HEK293 (cell line): Measurements from ENCODE around the gene ARHGAP10.

Experiments
- YY1 ChIP-seq: fragments of 450-650 bp; formaldehyde crosslinking; IDR thresholded peaks from 2 replicates; pipeline ENCODE4 v1.5.1; 2018; ENCODE audit warnings: missing biosample characterization, missing genetic modification characterization
- ZNF561 ChIP-seq: fragments of 450-650 bp; IDR thresholded peaks from 2 replicates; pipeline ENCODE4 v1.5.1; 2018; ENCODE audit warnings: missing biosample characterization, missing genetic modification characterization, borderline replicate concordance

GRCh38 chr4:147782087-147782781 is 50.3 kb downstream of the ARHGAP10 start:
- TF ChIP-seq YY1 (tag by site-specific recombination) (no peak), ZNF561 (tag by site-specific recombination) (peak; percentile 36; the same call in 1 of the 2 replicates)
